Activated T-helper 2 cell treated with anti-CD3 and anti-CD28 coated beads, Interferon-gamma antibody, Interleukin-2, Interleukin-4, amounts not matched to agents 10 μg/mL and 5 μg/mL and 100 μg/mL, durations not matched to agents 14 hours and 24 hours and 36 hours (primary cell): ENCODE measurements around the gene AP1AR. TPM values are rescaled to one million over a fixed set of nuclear protein-coding genes. Genes with fewer than 3 reads are reported as not detected.
A peak's percentile ranks its signal among the peaks of the same experiment; 100 is the strongest.
"Not testable (repeated sequence)": the region's sequence is repeated elsewhere in the genome, so short reads cannot be mapped to it uniquely, and the experiment has no call there.

Experiments used
- DNase-seq: peaks from one replicate; pipeline ENCODE4 v3.0.0; 2021; ENCODE audit warnings: low spot score
- H3K27ac Mint-ChIP-seq: one replicate; pipeline ENCODE4 v1.8.0; 2021; ENCODE audit warnings: mixed read lengths
- H3K27me3 Mint-ChIP-seq: one replicate; pipeline ENCODE4 v1.8.0; 2021; ENCODE audit warnings: low read depth, mixed read lengths
- H3K36me3 Mint-ChIP-seq: one replicate; pipeline ENCODE4 v1.8.0; 2021; ENCODE audit warnings: low read depth, mixed read lengths
- H3K4me1 Mint-ChIP-seq: one replicate; pipeline ENCODE4 v1.8.0; 2021; ENCODE audit warnings: low read depth, mixed read lengths
- H3K4me3 Mint-ChIP-seq: one replicate; pipeline ENCODE4 v1.8.0; 2021; ENCODE audit warnings: low read depth, mild to moderate bottlenecking, moderate library complexity, mixed read lengths
- H3K9me3 Mint-ChIP-seq: one replicate; pipeline ENCODE4 v1.8.0; 2021; ENCODE audit warnings: mixed read lengths
- intact Hi-C: fragments of 100-400 bp; cut with micrococcal nuclease; formaldehyde crosslinking; loops from one replicate; pipeline ENCODE4 v1.15.1; 2023
- total RNA-seq: library from RNA; stranded (reverse); gene quantifications from 2 replicates; pipeline ENCODE4 v1.2.3, GENCODE V29; 2022

The AP1AR gene
- total RNA-seq, 1 donor from 2014 or later = 21.7 TPM

GRCh38 chr4:112274959-112275358 lies 43.4 kb downstream of the AP1AR start:
- DNase-seq = no peak
- peaks cover 45% of the 10 kb centered on the region for H3K36me3 Mint-ChIP-seq
- H3K9me3 Mint-ChIP-seq = no peaks in the 10 kb centered on the region
- no peak overlapping the region for H3K4me3 Mint-ChIP-seq
- no peak overlapping the region for H3K27ac Mint-ChIP-seq
- H3K27me3 Mint-ChIP-seq = no peaks in the 10 kb centered on the region
- intact Hi-C loops = no loop called here
- H3K4me1 Mint-ChIP-seq = peaks cover 22% of the 10 kb centered on the region

- peaks cover 38% of the 10 kb centered on the region for H3K36me3 Mint-ChIP-seq
- no peak for DNase-seq
- intact Hi-C loops = no loop called here
- H3K4me1 Mint-ChIP-seq = peaks cover 20% of the 10 kb centered on the region
- no peaks in the 10 kb centered on the region for H3K27me3 Mint-ChIP-seq
- H3K4me3 Mint-ChIP-seq = no peak overlapping the region
- no peaks in the 10 kb centered on the region for H3K9me3 Mint-ChIP-seq
- H3K27ac Mint-ChIP-seq = no peak overlapping the region
Measured at GRCh38 chr4:112276113-112276512, 44.5 kb downstream of the AP1AR start.

DNA sequence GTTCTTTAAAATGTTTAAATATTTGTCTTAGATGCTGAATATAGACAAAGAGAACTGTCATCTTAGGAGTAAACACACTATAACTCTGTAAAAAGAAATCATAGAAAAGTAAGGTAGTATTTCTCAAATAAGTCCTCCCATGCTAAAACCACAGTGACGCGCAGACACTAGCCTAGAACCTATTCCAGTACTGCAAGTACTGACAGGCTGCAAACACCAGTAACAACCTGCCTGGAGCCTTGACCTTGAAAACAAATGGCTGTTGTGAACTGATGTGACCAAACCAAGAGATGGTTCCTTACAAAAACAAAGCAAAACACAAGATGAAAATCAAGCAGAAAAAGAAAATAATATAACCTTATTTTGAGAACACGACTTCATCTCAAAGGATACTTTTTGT lies 45.6 kb downstream of the AP1AR start:
- no peak overlapping the region for H3K27ac Mint-ChIP-seq
- H3K36me3 Mint-ChIP-seq = peaks cover 41% of the 10 kb centered on the region

GRCh38 chr4:112277705-112278448 lies 46.3 kb downstream of the AP1AR start:
- intact Hi-C loops = no loop called here
- Mint-ChIP-seq H3K4me1 (peaks cover 30% of the 10 kb centered on the region), H3K27me3 (no peaks in the 10 kb centered on the region), H3K4me3 (no peak overlapping the region), H3K9me3 (no peaks in the 10 kb centered on the region), H3K27ac (no peak overlapping the region), H3K36me3 (peaks cover 47% of the 10 kb centered on the region)
- DNase-seq = no peak

More for the DNA sequence above, 45.6 kb downstream of the AP1AR start:
- H3K4me3 Mint-ChIP-seq = no peak overlapping the region
- H3K27me3 Mint-ChIP-seq = no peaks in the 10 kb centered on the region
- H3K4me1 Mint-ChIP-seq = peaks cover 28% of the 10 kb centered on the region
- intact Hi-C loops = no loop called here
- DNase-seq = no peak
- H3K9me3 Mint-ChIP-seq = no peaks in the 10 kb centered on the region

- H3K27me3 Mint-ChIP-seq = no peaks in the 10 kb centered on the region
- peaks cover 37% of the 10 kb centered on the region for H3K4me1 Mint-ChIP-seq
- intact Hi-C loops = no loop called here
- peaks cover 47% of the 10 kb centered on the region for H3K36me3 Mint-ChIP-seq
- no peak for DNase-seq
- no peak overlapping the region for H3K27ac Mint-ChIP-seq
- no peak overlapping the region for H3K4me3 Mint-ChIP-seq
- H3K9me3 Mint-ChIP-seq = no peaks in the 10 kb centered on the region
Measured at GRCh38 chr4:112279025-112279881, 47.7 kb downstream of the AP1AR start.

- Mint-ChIP-seq H3K4me1 (peaks cover 42% of the 10 kb centered on the region), H3K27me3 (no peaks in the 10 kb centered on the region), H3K36me3 (peaks cover 46% of the 10 kb centered on the region), H3K4me3 (no peak overlapping the region), H3K27ac (no peak overlapping the region), H3K9me3 (no peaks in the 10 kb centered on the region)
- DNase-seq = no peak
- intact Hi-C loops = no loop called here
Measured at GRCh38 chr4:112279882-112280315, 48.3 kb downstream of the AP1AR start.

- peaks cover 43% of the 10 kb centered on the region for H3K4me1 Mint-ChIP-seq
- peaks cover 41% of the 10 kb centered on the region for H3K36me3 Mint-ChIP-seq
- H3K9me3 Mint-ChIP-seq = no peaks in the 10 kb centered on the region
- DNase-seq = no peak
- H3K27me3 Mint-ChIP-seq = no peaks in the 10 kb centered on the region
- H3K4me3 Mint-ChIP-seq = no peak overlapping the region
- intact Hi-C loops = no loop called here
- no peak overlapping the region for H3K27ac Mint-ChIP-seq
Measured at GRCh38 chr4:112280386-112281056, 48.9 kb downstream of the AP1AR start.

DNA sequence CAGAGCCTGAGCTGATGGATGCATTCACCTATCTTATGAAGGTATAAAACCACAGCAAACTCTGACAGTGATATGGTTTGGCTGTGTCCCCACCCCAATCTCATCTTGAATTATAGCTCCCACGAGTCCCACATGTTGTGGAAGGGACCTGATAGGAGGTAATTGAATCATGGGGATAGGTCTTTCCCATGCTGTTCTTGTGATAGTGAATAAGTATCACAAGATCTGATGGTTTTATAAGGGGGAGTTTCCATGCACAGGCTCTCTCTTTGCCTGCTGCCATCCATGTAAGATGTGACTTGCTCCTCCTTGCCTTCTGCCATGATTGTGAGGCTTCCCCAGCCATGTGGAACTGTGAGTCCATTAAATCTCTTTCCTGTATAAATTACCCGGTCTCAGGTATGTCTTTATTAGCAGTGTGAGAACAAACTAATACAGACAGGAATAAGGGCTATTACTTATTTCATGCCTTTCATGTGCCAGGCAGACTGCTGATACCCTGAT lies 50.4 kb downstream of the AP1AR start:
- H3K27ac Mint-ChIP-seq, H3K27me3 Mint-ChIP-seq, H3K9me3 Mint-ChIP-seq, H3K4me3 Mint-ChIP-seq, DNase-seq, intact Hi-C loops: not testable (repeated sequence)
- Mint-ChIP-seq H3K4me1 (peaks cover 51% of the 10 kb centered on the region), H3K36me3 (peaks cover 36% of the 10 kb centered on the region)

GRCh38 chr4:112282860-112283667 lies 51.5 kb downstream of the AP1AR start:
- intact Hi-C loops = no loop called here
- Mint-ChIP-seq H3K4me3 (peak overlapping the region; percentile 54), H3K4me1 (peaks cover 57% of the 10 kb centered on the region), H3K36me3 (peaks cover 26% of the 10 kb centered on the region), H3K27ac (no peak overlapping the region), H3K27me3 (no peaks in the 10 kb centered on the region), H3K9me3 (no peaks in the 10 kb centered on the region)
- no peak for DNase-seq

DNA sequence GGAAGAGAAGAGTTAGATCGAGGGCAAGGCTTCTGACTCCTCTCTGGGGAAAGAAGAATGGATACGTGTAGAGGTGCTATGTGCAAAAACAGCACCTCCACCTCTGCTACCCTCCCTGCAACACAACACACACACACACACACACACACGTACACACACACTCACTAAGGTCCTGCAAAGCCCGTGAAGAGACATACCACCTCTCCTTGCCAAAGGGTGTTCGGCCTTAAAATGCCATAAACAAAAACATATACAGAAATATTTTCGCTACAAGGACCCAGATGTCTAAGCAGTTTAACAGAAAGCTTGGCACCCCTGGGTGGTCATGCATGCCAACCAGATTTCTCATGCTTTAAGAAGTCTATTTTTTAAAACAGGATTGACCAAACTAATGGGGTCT lies 52.6 kb downstream of the AP1AR start:
- H3K36me3 Mint-ChIP-seq = peaks cover 24% of the 10 kb centered on the region
- intact Hi-C loops = no loop called here
- no peaks in the 10 kb centered on the region for H3K27me3 Mint-ChIP-seq
- no peak for DNase-seq
- H3K9me3 Mint-ChIP-seq = no peaks in the 10 kb centered on the region
- no peak overlapping the region for H3K27ac Mint-ChIP-seq
- H3K4me3 Mint-ChIP-seq = peak overlapping the region; percentile 86
- H3K4me1 Mint-ChIP-seq = peaks cover 60% of the 10 kb centered on the region

DNA sequence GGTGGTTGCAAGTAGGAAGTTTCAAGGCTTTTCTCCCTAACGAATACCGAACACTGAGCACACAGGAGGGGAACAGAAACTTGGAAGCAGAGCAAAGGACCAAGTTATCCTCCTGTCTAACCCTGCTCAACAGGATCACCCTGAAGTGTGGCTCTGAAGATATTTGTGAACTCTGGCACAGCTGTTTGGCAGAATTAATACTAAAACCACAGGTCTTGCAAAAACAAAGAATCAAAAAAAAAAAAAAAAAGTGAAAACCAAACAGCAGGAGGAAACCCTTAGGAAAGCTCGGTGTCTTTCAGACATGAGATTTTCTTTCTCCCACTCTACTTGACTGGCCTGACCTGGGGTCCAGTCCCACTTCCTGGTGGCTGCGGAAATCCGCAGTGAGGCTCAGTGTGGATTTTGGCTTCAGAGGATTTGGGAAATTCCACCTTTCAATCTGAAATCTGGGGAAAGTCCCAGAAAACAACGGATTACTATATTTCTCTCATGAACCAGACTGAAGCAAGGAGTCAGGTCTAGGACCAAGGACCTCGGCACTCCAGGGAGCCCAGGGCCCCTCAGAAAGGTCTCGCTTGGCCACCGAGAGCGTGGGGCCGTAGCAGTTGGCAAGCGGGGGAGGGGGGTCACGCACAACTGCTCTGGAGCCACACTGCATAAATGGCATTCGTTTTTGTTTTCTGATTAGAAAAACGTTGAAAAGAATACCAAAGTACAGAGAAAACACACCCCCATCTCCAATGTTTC lies 53.2 kb downstream of the AP1AR start:
- peak overlapping the region; percentile 86 for H3K4me3 Mint-ChIP-seq
- peak overlapping the region; percentile 78 for H3K27ac Mint-ChIP-seq
- no peak for DNase-seq
- H3K9me3 Mint-ChIP-seq = no peaks in the 10 kb centered on the region
- H3K27me3 Mint-ChIP-seq = no peaks in the 10 kb centered on the region
- H3K4me1 Mint-ChIP-seq = peaks cover 63% of the 10 kb centered on the region
- intact Hi-C loops = loop anchor here (1.0 to 5.0 kb wide), 4 partner anchors 12 to 1402 kb away; partner anchors contain the start of genes ALPK1 and NEUROG2
- peaks cover 24% of the 10 kb centered on the region for H3K36me3 Mint-ChIP-seq
